BE2C (cell line): ENCODE data around the gene FAM114A2. TPM values are rescaled to one million over a fixed set of nuclear protein-coding genes. Genes with fewer than 3 reads are reported as not detected.

Experiments used
- DNase-seq: peaks from one replicate; pipeline ENCODE4 v3.0.0-alpha.2; 2020
- H3K27me3 ChIP-seq: fragments of 250-450 bp; sonication (Bioruptor Pico); 2 replicates; pipeline ENCODE4 v1.5.1; 2020; ENCODE audit warnings: mild to moderate bottlenecking
- H3K36me3 ChIP-seq: fragments of 250-450 bp; sonication (Bioruptor Pico); 2 replicates; pipeline ENCODE4 v1.5.1; 2020; ENCODE audit warnings: mild to moderate bottlenecking
- H3K4me1 ChIP-seq: fragments of 250-450 bp; sonication (Bioruptor Pico); 2 replicates; pipeline ENCODE4 v1.5.1; 2020
- H3K4me3 ChIP-seq: 2 replicates; pipeline ENCODE4 v1.5.1; 2011; ENCODE audit warnings: low read depth, low read length
- H3K9me3 ChIP-seq: fragments of 250-450 bp; sonication (Bioruptor Pico); 2 replicates; pipeline ENCODE4 v1.5.1; 2020
- polyA plus RNA-seq: library from polyadenylated mRNA; unstranded; fragments of >200 nt; gene quantifications from one replicate; pipeline ENCODE4 v1.2.1, GENCODE V29; 2012; ENCODE audit warnings: low read depth, missing spikeins; ENCODE audit not compliant: insufficient read length, insufficient read depth
- TF ChIP-seq, protein P1 (sequence below): IDR thresholded peaks from 2 replicates; pipeline ENCODE4 v1.5.1; 2012; ENCODE audit warnings: mild to moderate bottlenecking, low read depth, low read length

FAM114A2 gene
- polyA plus RNA-seq, result 11.9 TPM

DNA sequence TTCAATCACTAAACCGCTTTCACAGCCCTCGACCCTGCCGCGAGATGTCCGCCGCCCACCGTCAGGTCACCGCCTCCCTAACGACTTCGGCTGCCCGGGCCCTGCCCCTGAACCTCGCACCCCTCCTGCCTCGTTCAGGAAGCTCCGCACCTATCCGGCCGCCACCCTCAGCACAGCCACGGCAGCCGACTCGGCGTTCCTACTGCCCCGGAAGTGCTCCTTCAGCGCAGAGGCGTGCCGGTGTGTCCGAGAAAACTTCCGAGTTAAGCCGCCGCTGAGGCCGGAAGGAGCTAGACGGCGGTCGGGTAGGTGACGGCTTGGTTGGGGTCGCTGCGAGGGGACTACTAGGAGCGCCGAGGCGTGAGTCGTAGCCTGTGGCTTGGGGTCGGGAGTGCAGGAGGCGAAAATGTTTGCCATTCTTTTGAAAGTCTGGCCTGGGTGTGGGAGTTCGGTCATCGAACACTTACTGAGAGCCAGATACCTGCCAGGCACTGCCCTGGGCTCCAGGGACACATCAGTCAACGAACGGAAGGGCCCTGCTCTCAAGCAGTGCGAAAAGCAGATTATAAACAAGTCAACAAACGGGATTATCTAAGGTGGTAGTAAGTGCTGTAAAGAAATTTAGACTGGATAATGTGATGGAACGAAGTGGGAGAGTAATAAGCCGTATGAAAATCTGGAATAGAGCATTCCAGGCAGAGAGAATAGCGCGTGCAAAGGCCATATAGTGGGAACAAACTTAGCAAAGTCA lies at the start of gene FAM114A2, which contains the start of gene MFAP3:
Gene FAM114A2 (minus strand): TSS at position 204 of the 751 bp plus-strand sequence. CDS start 3,957 bp downstream, outside the sequence.
Gene MFAP3 (plus strand): TSS at position 261 of the 751 bp plus-strand sequence. CDS start 10,756 bp downstream, outside the sequence.
- Histone ChIP-seq H3K4me1 (no peaks in the 10 kb centered on the region), H3K36me3 (no peaks in the 10 kb centered on the region), H3K9me3 (no peaks in the 10 kb centered on the region), H3K27me3 (no peaks in the 10 kb centered on the region), H3K4me3 (peak within 1 kb of the TSS; percentile 84)
- DNase-seq, result peak; percentile 90
- TF ChIP-seq, protein P1, sequence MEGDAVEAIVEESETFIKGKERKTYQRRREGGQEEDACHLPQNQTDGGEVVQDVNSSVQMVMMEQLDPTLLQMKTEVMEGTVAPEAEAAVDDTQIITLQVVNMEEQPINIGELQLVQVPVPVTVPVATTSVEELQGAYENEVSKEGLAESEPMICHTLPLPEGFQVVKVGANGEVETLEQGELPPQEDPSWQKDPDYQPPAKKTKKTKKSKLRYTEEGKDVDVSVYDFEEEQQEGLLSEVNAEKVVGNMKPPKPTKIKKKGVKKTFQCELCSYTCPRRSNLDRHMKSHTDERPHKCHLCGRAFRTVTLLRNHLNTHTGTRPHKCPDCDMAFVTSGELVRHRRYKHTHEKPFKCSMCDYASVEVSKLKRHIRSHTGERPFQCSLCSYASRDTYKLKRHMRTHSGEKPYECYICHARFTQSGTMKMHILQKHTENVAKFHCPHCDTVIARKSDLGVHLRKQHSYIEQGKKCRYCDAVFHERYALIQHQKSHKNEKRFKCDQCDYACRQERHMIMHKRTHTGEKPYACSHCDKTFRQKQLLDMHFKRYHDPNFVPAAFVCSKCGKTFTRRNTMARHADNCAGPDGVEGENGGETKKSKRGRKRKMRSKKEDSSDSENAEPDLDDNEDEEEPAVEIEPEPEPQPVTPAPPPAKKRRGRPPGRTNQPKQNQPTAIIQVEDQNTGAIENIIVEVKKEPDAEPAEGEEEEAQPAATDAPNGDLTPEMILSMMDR, result no peak

DNA sequence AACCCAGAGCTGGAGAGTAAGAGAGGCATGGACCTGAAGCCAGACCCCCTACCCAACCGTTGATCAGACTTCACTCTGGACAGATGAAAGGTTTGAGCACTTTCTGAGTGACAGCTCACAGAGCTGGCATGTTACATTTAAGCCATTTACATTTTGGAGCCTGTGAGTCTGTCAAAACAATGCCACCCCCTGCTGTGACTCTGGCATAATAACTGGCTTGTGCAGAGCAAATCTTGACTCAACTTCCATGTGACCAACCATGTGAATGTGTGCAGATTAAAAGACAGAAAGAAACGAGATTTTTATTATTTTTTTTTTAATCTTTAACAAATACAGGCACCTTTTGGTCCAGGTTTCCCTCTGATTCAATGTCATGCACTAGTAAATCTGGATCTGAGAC lies 48.5 kb upstream of the FAM114A2 start:
- H3K4me3 ChIP-seq, result no peak overlapping the region
- H3K27me3 ChIP-seq, result no peaks in the 10 kb centered on the region
- TF ChIP-seq, protein P1, result no peak
- H3K9me3 ChIP-seq, result no peaks in the 10 kb centered on the region
- H3K4me1 ChIP-seq, result no peaks in the 10 kb centered on the region
- DNase-seq, result no peak
- no peaks in the 10 kb centered on the region for H3K36me3 ChIP-seq

DNA sequence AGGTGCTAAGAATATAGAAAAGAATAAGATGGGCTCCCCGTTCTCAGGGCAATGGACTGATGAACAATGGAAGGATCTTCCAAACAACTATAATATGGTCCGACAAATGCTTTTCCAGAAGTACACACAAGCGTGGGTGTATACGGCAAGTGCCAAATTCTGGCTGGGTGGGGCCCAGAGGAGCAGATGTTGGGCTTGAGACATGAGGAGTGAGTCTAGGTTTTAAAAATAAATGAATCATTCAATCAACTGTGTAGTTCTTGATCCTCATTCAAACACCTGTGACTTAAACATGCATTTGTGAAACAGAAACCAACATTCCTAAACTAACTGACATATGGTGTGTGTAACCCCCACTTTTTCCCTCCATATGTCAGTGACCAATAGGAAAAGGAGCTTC lies 47.9 kb upstream of the FAM114A2 start:
- no peaks in the 10 kb centered on the region for H3K36me3 ChIP-seq
- H3K9me3 ChIP-seq, result no peaks in the 10 kb centered on the region
- H3K27me3 ChIP-seq, result no peaks in the 10 kb centered on the region
- no peaks in the 10 kb centered on the region for H3K4me1 ChIP-seq
- no peak overlapping the region for H3K4me3 ChIP-seq
- no peak for DNase-seq
- TF ChIP-seq, protein P1, result no peak

DNA sequence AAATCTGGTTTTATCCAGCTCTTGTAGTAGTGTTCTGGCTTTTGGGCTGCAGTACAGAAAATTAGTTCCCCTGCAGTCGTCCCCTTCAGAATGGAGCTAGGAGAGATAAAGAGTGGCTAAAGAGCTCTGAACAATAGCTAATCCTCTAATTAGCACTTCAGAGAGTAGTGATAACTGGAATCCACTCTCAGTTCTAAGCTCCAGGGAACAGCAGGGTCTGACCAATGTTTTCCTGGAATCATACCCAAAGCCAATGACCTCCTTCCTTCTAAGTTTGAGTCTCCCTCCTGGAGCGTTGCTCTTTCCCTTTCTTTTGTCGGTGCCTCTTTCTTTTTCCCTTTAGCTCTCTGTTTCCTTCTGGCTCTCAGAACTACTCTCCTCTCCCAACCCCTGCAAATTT lies 47.4 kb upstream of the FAM114A2 start:
- no peaks in the 10 kb centered on the region for H3K9me3 ChIP-seq
- H3K4me3 ChIP-seq, result no peak overlapping the region
- H3K27me3 ChIP-seq, result no peaks in the 10 kb centered on the region
- no peaks in the 10 kb centered on the region for H3K4me1 ChIP-seq
- TF ChIP-seq, protein P1, result no peak
- no peak for DNase-seq
- no peaks in the 10 kb centered on the region for H3K36me3 ChIP-seq

DNA sequence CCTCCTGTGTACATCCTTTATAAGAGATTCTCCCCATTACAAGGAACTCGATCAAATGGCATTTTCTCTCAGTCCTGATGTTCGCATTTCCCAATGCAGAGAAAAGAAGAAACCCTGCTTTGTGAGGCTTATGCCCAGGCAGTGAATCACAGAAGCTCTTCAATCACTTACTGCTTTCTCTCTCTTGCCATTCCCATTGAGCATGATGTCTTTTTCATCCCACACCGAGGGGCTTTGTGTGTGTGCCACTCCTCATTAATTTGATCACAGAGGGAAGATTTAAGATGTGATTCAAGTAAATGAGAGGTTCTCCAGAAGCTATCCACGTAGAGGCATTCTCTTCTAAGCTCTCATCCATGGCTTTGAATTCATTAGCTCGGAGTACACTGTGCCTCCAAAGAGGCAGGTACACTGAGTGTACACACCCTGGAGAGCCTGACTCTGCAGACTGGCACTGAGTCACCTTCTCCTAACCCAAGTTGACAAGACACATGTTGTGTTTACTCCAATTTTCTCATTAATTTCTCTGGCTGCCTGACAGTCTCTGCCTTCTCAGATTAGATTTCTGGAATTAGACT lies 45.4 kb upstream of the FAM114A2 start:
- TF ChIP-seq, protein P1, result no peak

DNA sequence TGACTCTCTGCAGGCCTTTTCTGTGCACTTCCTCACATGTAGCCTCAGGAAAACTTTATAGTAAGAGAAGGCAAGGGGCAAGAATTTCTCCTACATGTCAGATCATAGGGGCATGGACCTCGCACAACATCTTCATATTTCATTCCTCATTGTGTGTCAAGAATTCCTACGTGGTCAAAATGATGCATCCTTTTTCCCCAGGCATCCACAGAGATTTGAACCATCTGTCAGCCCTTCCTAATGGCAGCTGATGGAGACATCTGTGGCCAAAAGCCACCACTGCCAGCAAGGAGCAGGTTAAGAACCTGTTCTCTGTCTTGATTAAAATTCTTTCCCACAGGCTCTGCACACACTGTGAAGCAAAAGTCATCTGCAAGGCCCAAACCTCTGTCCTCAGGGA lies 42.5 kb upstream of the FAM114A2 start:
- TF ChIP-seq, protein P1, result no peak
- H3K4me3 ChIP-seq, result no peak overlapping the region
- DNase-seq, result no peak
- H3K9me3 ChIP-seq, result no peaks in the 10 kb centered on the region
- no peaks in the 10 kb centered on the region for H3K36me3 ChIP-seq
- no peaks in the 10 kb centered on the region for H3K27me3 ChIP-seq
- no peaks in the 10 kb centered on the region for H3K4me1 ChIP-seq

More for the DNA sequence above, 45.4 kb upstream of the FAM114A2 start:
- DNase-seq, result no peak
- Histone ChIP-seq H3K4me1 (no peaks in the 10 kb centered on the region), H3K27me3 (no peaks in the 10 kb centered on the region), H3K9me3 (no peaks in the 10 kb centered on the region), H3K4me3 (no peak overlapping the region), H3K36me3 (no peaks in the 10 kb centered on the region)
